SU-DHL-6 (cell line): ENCODE measurements around the gene C10orf120.

Experiments
- H2AFZ ChIP-seq: fragments of 200-600 bp; sonication (generic); 2 replicates; pipeline ENCODE4 v1.6.1; 2014; ENCODE audit warnings: low read depth, mild to moderate bottlenecking, moderate library complexity, mixed read lengths, antibody characterized with exemption, low read length; ENCODE audit not compliant: severe bottlenecking
- H3F3A ChIP-seq: fragments of 200-600 bp; shearing (Covaris generic); 2 replicates; pipeline ENCODE4 v1.6.0; 2016; ENCODE audit warnings: antibody characterized with exemption, mild to moderate bottlenecking; ENCODE audit not compliant: insufficient read depth
- H3K27ac ChIP-seq: fragments of 200-600 bp; sonication (generic); 2 replicates; pipeline ENCODE4 v1.5.1; 2016; ENCODE audit warnings: low read depth, mild to moderate bottlenecking, low read length, moderate library complexity, mixed read lengths
- H3K27me3 ChIP-seq: fragments of 200-600 bp; sonication (generic), shearing (Covaris generic); 2 replicates; pipeline ENCODE4 v1.6.0; 2014; ENCODE audit warnings: mild to moderate bottlenecking, low read length
- H3K36me3 ChIP-seq: fragments of 200-600 bp; sonication (generic); 2 replicates; pipeline ENCODE4 v1.6.1; 2014; ENCODE audit warnings: mild to moderate bottlenecking, low read length, mixed read lengths
- H3K4me2 ChIP-seq: fragments of 300-600, 200-600 bp; shearing (Covaris generic), sonication (generic); 2 replicates; pipeline ENCODE4 v1.6.0; 2014; ENCODE audit warnings: low read length, low read depth, mild to moderate bottlenecking; ENCODE audit not compliant: poor library complexity, severe bottlenecking
- H3K4me3 ChIP-seq: fragments of 200-600 bp; sonication (generic); 2 replicates; pipeline ENCODE4 v1.5.1; 2014; ENCODE audit warnings: antibody characterized with exemption, low read length, mild to moderate bottlenecking, mixed read lengths; ENCODE audit not compliant: insufficient read depth, poor library complexity, severe bottlenecking
- H3K79me2 ChIP-seq: fragments of 200-600 bp; sonication (generic); 2 replicates; pipeline ENCODE4 v1.6.1; 2014; ENCODE audit warnings: mild to moderate bottlenecking, low read length, moderate library complexity; ENCODE audit not compliant: insufficient read depth
- H3K9ac ChIP-seq: fragments of 200-600 bp; sonication (generic); 2 replicates; pipeline ENCODE4 v1.7.0; 2014; ENCODE audit warnings: mild to moderate bottlenecking, low read length
- H3K9me2 ChIP-seq: fragments of 200-600 bp; sonication (generic); replicated peaks from 2 replicates; pipeline ENCODE4 v1.6.1; 2014; ENCODE audit warnings: low read length; ENCODE audit not compliant: insufficient read depth
- H3K9me3 ChIP-seq: fragments of 200-600 bp; sonication (generic); 2 replicates; pipeline ENCODE4 v1.6.1; 2014; ENCODE audit warnings: low read length, mixed read lengths; ENCODE audit not compliant: insufficient read depth
- H4K20me1 ChIP-seq: fragments of 200-600 bp; sonication (generic); 2 replicates; pipeline ENCODE4 v1.6.1; 2014; ENCODE audit warnings: low read depth, mild to moderate bottlenecking, antibody characterized with exemption, low read length, moderate library complexity, mixed read lengths
- CTCF ChIP-seq: fragments of 200-600 bp; sonication (generic); IDR thresholded peaks from one replicate; pipeline ENCODE4 v1.5.1; 2017; ENCODE audit warnings: antibody characterized with exemption, mild to moderate bottlenecking, low read length, moderate library complexity; ENCODE audit not compliant: insufficient read depth, poor library complexity, severe bottlenecking
- EZH2phosphoT487 ChIP-seq: fragments of 200-600 bp; sonication (generic), shearing (Covaris generic); conservative IDR thresholded peaks from 2 replicates; pipeline ENCODE4 v1.6.1; 2018; ENCODE audit warnings: mild to moderate bottlenecking, antibody characterized with exemption, low read length, moderate library complexity, mixed read lengths

The C10orf120 gene

GRCh38 chr10:122656741-122657140, 42.9 kb downstream of the C10orf120 start:
- H3K27ac ChIP-seq, result no peak overlapping the region
- H3K27me3 ChIP-seq, result no peaks in the 10 kb centered on the region
- H3K4me3 ChIP-seq, result no peak overlapping the region
- H3K4me2 ChIP-seq, result no peak overlapping the region
- no peaks in the 10 kb centered on the region for H3K9me2 ChIP-seq
- no peaks in the 10 kb centered on the region for H3K79me2 ChIP-seq
- no peaks in the 10 kb centered on the region for H3K9me3 ChIP-seq
- no peaks in the 10 kb centered on the region for H4K20me1 ChIP-seq
- no peak overlapping the region for H2AFZ ChIP-seq
- TF ChIP-seq EZH2phosphoT487, result no peak
- no peak for TF ChIP-seq CTCF
- H3K9ac ChIP-seq, result no peak overlapping the region
- H3F3A ChIP-seq, result no peaks in the 10 kb centered on the region
- H3K36me3 ChIP-seq, result no peaks in the 10 kb centered on the region

GRCh38 chr10:122656308-122656705, 43.3 kb downstream of the C10orf120 start:
- Histone ChIP-seq H3K4me3 (no peak overlapping the region), H3K27me3 (no peaks in the 10 kb centered on the region), H3K4me2 (no peak overlapping the region), H3K9me2 (no peaks in the 10 kb centered on the region), H3F3A (no peaks in the 10 kb centered on the region), H3K79me2 (no peaks in the 10 kb centered on the region), H3K27ac (no peak overlapping the region), H3K9ac (no peak overlapping the region), H3K36me3 (no peaks in the 10 kb centered on the region), H4K20me1 (no peaks in the 10 kb centered on the region), H2AFZ (no peak overlapping the region), H3K9me3 (no peaks in the 10 kb centered on the region)
- no peak for TF ChIP-seq EZH2phosphoT487
- TF ChIP-seq CTCF, result no peak

GRCh38 chr10:122655524-122656307, 43.9 kb downstream of the C10orf120 start:
- TF ChIP-seq CTCF (no peak), EZH2phosphoT487 (no peak)
- Histone ChIP-seq H3K9me2 (no peaks in the 10 kb centered on the region), H3K27ac (no peak overlapping the region), H3K4me3 (no peak overlapping the region), H3K9me3 (no peaks in the 10 kb centered on the region), H2AFZ (no peak overlapping the region), H3K4me2 (no peak overlapping the region), H3K27me3 (no peaks in the 10 kb centered on the region), H3K9ac (no peak overlapping the region), H3K79me2 (no peaks in the 10 kb centered on the region), H4K20me1 (no peaks in the 10 kb centered on the region), H3F3A (no peaks in the 10 kb centered on the region), H3K36me3 (no peaks in the 10 kb centered on the region)
